Endothelial cell of umbilical vein (primary cell): ENCODE measurements around the gene INS. TPM values are rescaled to one million over a fixed set of nuclear protein-coding genes. Genes with fewer than 3 reads are reported as not detected.
A peak's percentile ranks its signal among the peaks of the same experiment; 100 is the strongest.

Source experiments
- BruUV-seq: library from RNA; stranded (reverse); fragments of 400-500 nt; replicated peaks from 2 replicates; lab custom pipeline; 2021; lab: Mats Ljungman, UMichigan
- CTCF ChIA-PET: fragments of 300-600, 350-600 bp; sonication (Branson Sonifier 250); formaldehyde crosslinking; loops from one replicate; lab custom pipeline; 2021; ENCODE audit warnings: antibody characterized with exemption, inconsistent platforms; lab: Charles Lee
- POLR2A ChIA-PET: fragments of 300-600, 350-600 bp; sonication (Branson Sonifier 250); formaldehyde crosslinking; loops from one replicate; lab custom pipeline; 2021; ENCODE audit warnings: antibody characterized with exemption, inconsistent platforms; lab: Charles Lee
- DNase-seq: peaks from one replicate; pipeline ENCODE4 v3.0.0-alpha.2; 2011; ENCODE audit warnings: low read depth, low spot score
- FAIRE-seq: peaks from 2 replicates; lab custom pipeline; 2011; peaks lifted over from hg19 to GRCh38; lab: Jason Lieb, UNC
- H2AFZ ChIP-seq: 2 replicates; pipeline ENCODE4 v1.6.0; 2012; ENCODE audit warnings: low read depth, low read length, control low read depth, inconsistent platforms
- H3K27ac ChIP-seq: 2 replicates; pipeline ENCODE4 v1.5.1; 2011; ENCODE audit warnings: low read depth, mild to moderate bottlenecking, control low read depth, low read length, moderate library complexity; ENCODE audit not compliant: insufficient read depth
- H3K27me3 ChIP-seq, 2 experiments: 2 replicates each; pipeline versions ENCODE4 v1.6.0 to v1.6.1; 2011; ENCODE audit warnings: low read length in 2 of 2, mixed read lengths in 1 of 2; ENCODE audit not compliant: control insufficient read depth in 2 of 2, insufficient read depth in 2 of 2
- H3K36me3 ChIP-seq, 2 experiments: 2 replicates in 1 of 2; 3 replicates in 1 of 2; pipeline ENCODE4 v1.5.1; 2011; ENCODE audit warnings: low read length in 2 of 2, mild to moderate bottlenecking in 1 of 2, moderate library complexity in 1 of 2; ENCODE audit not compliant: control insufficient read depth in 2 of 2, insufficient read depth in 2 of 2; ENCODE audit errors: extremely low read depth in 1 of 2
- H3K4me1 ChIP-seq: 3 replicates; pipeline ENCODE4 v1.5.1; 2011; ENCODE audit warnings: mild to moderate bottlenecking, low read length; ENCODE audit not compliant: control insufficient read depth, insufficient read depth; ENCODE audit errors: extremely low read depth
- H3K4me2 ChIP-seq: 2 replicates; pipeline ENCODE4 v1.6.1; 2011; ENCODE audit warnings: low read length, control low read depth, mixed read lengths; ENCODE audit not compliant: insufficient read depth
- H3K4me3 ChIP-seq, 3 experiments: fragments of 200-600 bp in 1 of 3; sonication (generic), shearing (Covaris generic) in 1 of 3; replicated peaks in 1 of 3; 2 replicates each; pipeline ENCODE4 v1.5.1; 2011 to 2016; ENCODE audit warnings: control low read depth in 3 of 3, low read length in 3 of 3, mild to moderate bottlenecking in 2 of 3, inconsistent platforms in 1 of 3, low read depth in 1 of 3, moderate library complexity in 1 of 3; ENCODE audit not compliant: insufficient read depth in 1 of 3
- H3K79me2 ChIP-seq: 2 replicates; pipeline ENCODE4 v1.6.0; 2012; ENCODE audit warnings: low read length, inconsistent platforms; ENCODE audit not compliant: control insufficient read depth, insufficient read depth
- H3K9ac ChIP-seq: replicated peaks from 2 replicates; pipeline ENCODE3; 2011; ENCODE audit warnings: low read length, control low read depth; ENCODE audit not compliant: insufficient read depth; ENCODE audit errors: extremely low read depth
- H3K9me1 ChIP-seq: replicated peaks from 3 replicates; pipeline ENCODE4 v1.6.0; 2011; ENCODE audit warnings: mild to moderate bottlenecking, low read length; ENCODE audit not compliant: control insufficient read depth, insufficient read depth; ENCODE audit errors: extremely low read depth
- H3K9me3 ChIP-seq: replicated peaks from 2 replicates; pipeline ENCODE4 v1.5.1; 2012; ENCODE audit warnings: low read length, inconsistent platforms; ENCODE audit not compliant: control insufficient read depth, insufficient read depth
- H4K20me1 ChIP-seq: replicated peaks from 2 replicates; pipeline ENCODE3; 2011; ENCODE audit warnings: mild to moderate bottlenecking, low read length; ENCODE audit not compliant: control insufficient read depth, insufficient read depth; ENCODE audit errors: extremely low read depth
- POLR2A ChIP-seq: IDR thresholded peaks from 2 replicates; pipeline ENCODE4 v1.6.1; 2012; ENCODE audit warnings: low read depth, mild to moderate bottlenecking, control low read depth, low read length
- dilution Hi-C: fragments of 300-500 bp; cut with MboI; formaldehyde crosslinking; loops from one replicate; pipeline ENCODE4 v1.15.0; 2019; ENCODE audit warnings: low sequenced_read_pairs; ENCODE audit not compliant: extremely low pct_ligation_motif_present
- intact Hi-C: fragments of 100-400 bp; cut with micrococcal nuclease; formaldehyde crosslinking; loops from one replicate; pipeline ENCODE4 v1.10.0; 2022
- polyA plus RNA-seq, 4 experiments: library from polyadenylated mRNA; depleted of rRNA in 3 of 4; stranded (reverse) in 3 of 4; unstranded in 1 of 4; fragments of >200 nt; gene quantifications; 2 replicates each; pipeline versions ENCODE4 v1.2.1 to v1.2.3, GENCODE V29; 2011 to 2012; ENCODE audit warnings: missing spikeins in 1 of 4
- total RNA-seq: library from RNA; stranded (reverse); gene quantifications from 2 replicates; pipeline ENCODE4 v1.2.3, GENCODE V29; 2021
- TF ChIP-seq, protein P1 (sequence below), 2 donors: IDR thresholded peaks; 1 replicate in 1 of 2; 2 replicates in 1 of 2; pipeline ENCODE4 v1.5.1; 2011; ENCODE audit warnings: low read length in 2 of 2, mild to moderate bottlenecking in 2 of 2, moderate library complexity in 2 of 2, control low read depth in 1 of 2, inconsistent platforms in 1 of 2, low read depth in 1 of 2; ENCODE audit not compliant: insufficient read depth in 1 of 2; ENCODE audit errors: extremely low read depth in 1 of 2

The INS gene
- total and polyA plus RNA-seq, 2 donors (not counting 3 experiments of a cell fraction or from before 2014, with no cell fraction given): not detected

DNA sequence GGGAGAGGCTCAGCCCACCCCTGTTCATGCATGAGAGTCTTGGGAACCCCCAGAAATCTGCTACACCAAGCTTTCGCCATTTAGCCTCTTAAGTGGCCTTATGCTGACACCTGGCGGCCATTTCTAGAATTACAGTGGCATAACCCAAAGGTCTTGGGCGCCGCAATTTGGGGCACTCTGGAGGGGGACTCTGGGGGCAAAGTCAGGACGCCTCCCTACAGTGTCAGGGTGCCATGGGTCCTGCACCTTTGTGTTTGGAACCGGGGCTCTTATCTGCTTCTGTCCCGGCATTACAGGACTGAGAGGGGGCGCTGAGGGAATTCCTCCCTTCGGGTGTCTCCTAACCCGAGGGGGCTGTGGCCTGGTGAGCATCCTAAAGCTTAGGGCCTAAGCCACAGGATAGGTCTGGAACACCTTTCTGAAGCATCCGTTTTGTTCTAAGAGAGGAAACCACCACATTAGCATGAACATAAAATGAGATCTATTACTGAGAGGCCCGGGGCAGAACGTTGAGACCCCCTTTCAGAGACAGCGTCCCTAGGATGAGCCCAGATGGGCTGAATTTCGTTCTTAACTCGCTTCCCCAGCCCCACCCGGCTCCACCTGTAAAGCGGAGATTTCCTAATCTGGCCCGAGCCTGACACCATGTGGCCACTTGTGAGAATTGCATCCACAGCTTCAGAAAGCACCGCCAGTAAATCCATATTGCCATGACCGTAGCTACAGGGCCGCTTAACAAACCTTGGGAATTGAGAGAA, 9.3 kb downstream of the INS start:
- no TSS peak for BruUV-seq
- ChIA-PET CTCF (interaction anchor here (0.5 to 12.6 kb wide), 68 partner anchors 10 to 523 kb away, joined by 3 to 868 read pairs (median 6); partner anchors contain the start of genes C11orf21, IGF2, KRTAP5-6 and LSP1), POLR2A (interaction anchor here (1.0 kb wide), 1 partner anchor 117 kb away, joined by 3 read pairs; no protein-coding TSS in a partner anchor)
- dilution Hi-C loops: no loop called here
- peaks cover 13 to 16% of the 10 kb centered on the region in 2 experiments for H3K27me3 ChIP-seq
- no peaks in the 10 kb centered on the region for H3K4me1 ChIP-seq
- H3K4me2 ChIP-seq: no peak overlapping the region
- no peak for TF ChIP-seq POLR2A
- TF ChIP-seq, protein P1, sequence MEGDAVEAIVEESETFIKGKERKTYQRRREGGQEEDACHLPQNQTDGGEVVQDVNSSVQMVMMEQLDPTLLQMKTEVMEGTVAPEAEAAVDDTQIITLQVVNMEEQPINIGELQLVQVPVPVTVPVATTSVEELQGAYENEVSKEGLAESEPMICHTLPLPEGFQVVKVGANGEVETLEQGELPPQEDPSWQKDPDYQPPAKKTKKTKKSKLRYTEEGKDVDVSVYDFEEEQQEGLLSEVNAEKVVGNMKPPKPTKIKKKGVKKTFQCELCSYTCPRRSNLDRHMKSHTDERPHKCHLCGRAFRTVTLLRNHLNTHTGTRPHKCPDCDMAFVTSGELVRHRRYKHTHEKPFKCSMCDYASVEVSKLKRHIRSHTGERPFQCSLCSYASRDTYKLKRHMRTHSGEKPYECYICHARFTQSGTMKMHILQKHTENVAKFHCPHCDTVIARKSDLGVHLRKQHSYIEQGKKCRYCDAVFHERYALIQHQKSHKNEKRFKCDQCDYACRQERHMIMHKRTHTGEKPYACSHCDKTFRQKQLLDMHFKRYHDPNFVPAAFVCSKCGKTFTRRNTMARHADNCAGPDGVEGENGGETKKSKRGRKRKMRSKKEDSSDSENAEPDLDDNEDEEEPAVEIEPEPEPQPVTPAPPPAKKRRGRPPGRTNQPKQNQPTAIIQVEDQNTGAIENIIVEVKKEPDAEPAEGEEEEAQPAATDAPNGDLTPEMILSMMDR (IDR thresholded peaks at IDR 0.05; ENCODE audit: extremely low read depth in 1 of 2, insufficient read depth in 1 of 2, low read depth in 1 of 2, low read length in 2 of 2): peak; percentile 59 to 73
- intact Hi-C loops: loop anchor here (1.0 kb wide), 4 partner anchors 269 to 457 kb away; no protein-coding TSS in a partner anchor
- no peaks in the 10 kb centered on the region for H4K20me1 ChIP-seq
- FAIRE-seq (peak; percentile 88), DNase-seq (peak; percentile 74)
- H3K9me1 ChIP-seq: no peaks in the 10 kb centered on the region
- H3K79me2 ChIP-seq: no peaks in the 10 kb centered on the region
- H3K27ac ChIP-seq: no peak overlapping the region
- H2AFZ ChIP-seq: no peak overlapping the region
- no peaks in the 10 kb centered on the region for H3K36me3 ChIP-seq
- no peak overlapping the region for H3K9ac ChIP-seq
- H3K4me3 ChIP-seq: no peak overlapping the region
- H3K9me3 ChIP-seq: no peaks in the 10 kb centered on the region
